Prostate gland (tissue), 2 donors: ENCODE results near the gene SQSTM1. TPM values are rescaled to one million over a fixed set of nuclear protein-coding genes. Genes with fewer than 3 reads are reported as not detected.
A peak's percentile ranks its signal among the peaks of the same experiment; 100 is the strongest.

ENCODE experiments used
- DNase-seq: peaks from one replicate; pipeline ENCODE4 v3.0.0-alpha.2; 2019; ENCODE audit warnings: low spot score
- H3K27ac ChIP-seq, 2 donors: fragments of 200-600 bp; sonication (generic); 2 replicates each; pipeline ENCODE4 v1.5.1; 2017 to 2019
- H3K27me3 ChIP-seq: fragments of 200-600 bp; sonication (generic); replicated peaks from 2 replicates; pipeline ENCODE4 v1.5.1; 2019; ENCODE audit not compliant: insufficient read depth
- H3K36me3 ChIP-seq, 2 donors: fragments of 200-600 bp; sonication (generic); 1 replicate in 1 of 2; 2 replicates in 1 of 2; pipeline versions ENCODE4 v1.5.1 to v1.8.1; 2017 to 2019
- H3K4me1 ChIP-seq: fragments of 200-600 bp; sonication (generic); replicated peaks from 2 replicates; pipeline ENCODE4 v1.5.1; 2019
- H3K4me3 ChIP-seq, 2 donors: fragments of 200-600 bp; sonication (generic); 2 replicates each; pipeline ENCODE4 v1.5.1; 2017 to 2019
- H3K9me3 ChIP-seq: fragments of 200-600 bp; sonication (generic); 2 replicates; pipeline ENCODE4 v1.5.1; 2017
- CTCF ChIP-seq, 4 experiments: fragments of 200-600 bp in 2 of 4; fragments of 450-650 bp in 2 of 4; sonication (generic) in 2 of 4; IDR thresholded peaks; 1 replicate in 3 of 4; 2 replicates in 1 of 4; pipeline ENCODE4 v1.5.1; 2016 to 2019; ENCODE audit warnings: antibody characterized with exemption in 4 of 4, mild to moderate bottlenecking in 2 of 4, moderate library complexity in 2 of 4
- POLR2A ChIP-seq: fragments of 450-650 bp; IDR thresholded peaks from one replicate; pipeline ENCODE4 v1.6.1; 2016; ENCODE audit warnings: antibody characterized with exemption, mild to moderate bottlenecking
- POLR2AphosphoS5 ChIP-seq: sonication (generic); formaldehyde crosslinking; IDR thresholded peaks from one replicate; pipeline ENCODE4 v1.6.1; 2017; ENCODE audit warnings: antibody characterized with exemption
- WGBS: methylation state at CpG from one replicate; pipeline ENCODE4 v1.1.5; 2018; 5-methylcytosine and 5-hydroxymethylcytosine counted together
- intact Hi-C: fragments of 100-400 bp; cut with DNase I; formaldehyde crosslinking; loops from one replicate; pipeline ENCODE4 v1.14.2; 2022
- total RNA-seq, 2 donors: library from RNA; depleted of rRNA; stranded (reverse); fragments of >200 nt; gene quantifications; one replicate each; pipeline ENCODE4 v1.1.0, GENCODE V29; 2016

The SQSTM1 gene
- total RNA-seq, 2 donors from 2014 or later: 377 to 527 TPM

GRCh38 chr5:179802207-179802883 lies 18.4 kb upstream of the SQSTM1 start:
- TF ChIP-seq POLR2A: no peak
- TF ChIP-seq POLR2AphosphoS5: no peak
- no peak for TF ChIP-seq CTCF (IDR thresholded peaks at IDR 0.05)
- intact Hi-C loops: loop anchor here (5.0 kb wide), 1 partner anchor 105 kb away; the partner anchor contains the start of gene TBC1D9B
- Histone ChIP-seq H3K27ac (no peak overlapping the region), H3K27me3 (no peaks in the 10 kb centered on the region), H3K9me3 (no peaks in the 10 kb centered on the region), H3K4me1 (peaks cover 11% of the 10 kb centered on the region), H3K4me3 (no peak overlapping the region), H3K36me3 (peaks cover 15 to 22% of the 10 kb centered on the region in 2 donors)
- DNase-seq: no peak
- 78% methylated on average over 19 of the region's 19 CpGs for WGBS

GRCh38 chr5:179802950-179803562 lies 17.6 kb upstream of the SQSTM1 start:
- TF ChIP-seq POLR2AphosphoS5 (no peak), POLR2A (no peak)
- no peak overlapping the region for H3K4me3 ChIP-seq
- peaks cover 12% of the 10 kb centered on the region for H3K4me1 ChIP-seq
- DNase-seq: no peak
- peaks cover 12 to 22% of the 10 kb centered on the region in 2 donors for H3K36me3 ChIP-seq
- intact Hi-C loops: loop anchor here (5.0 kb wide), 1 partner anchor 104 kb away; the partner anchor contains the start of gene TBC1D9B
- no peaks in the 10 kb centered on the region for H3K27me3 ChIP-seq
- H3K9me3 ChIP-seq: no peaks in the 10 kb centered on the region
- WGBS: 73% methylated on average over 11 of the region's 11 CpGs
- H3K27ac ChIP-seq: no peak overlapping the region

- intact Hi-C loops: loop anchor here (5.0 kb wide), 1 partner anchor 103 kb away; the partner anchor contains the start of gene TBC1D9B
- TF ChIP-seq POLR2AphosphoS5 (no peak), POLR2A (no peak), CTCF (IDR thresholded peaks at IDR 0.05) (no peak)
- Histone ChIP-seq H3K4me1 (peaks cover 12% of the 10 kb centered on the region), H3K9me3 (no peaks in the 10 kb centered on the region), H3K36me3 (peaks cover 7 to 14% of the 10 kb centered on the region in 2 donors), H3K27ac (peak overlapping the region in 1 of 2 donors; percentile 95), H3K27me3 (no peaks in the 10 kb centered on the region), H3K4me3 (no peak overlapping the region)
- WGBS: 70% methylated on average over 18 of the region's 18 CpGs
- no peak for DNase-seq
Observed at GRCh38 chr5:179803651-179804554, 16.8 kb upstream of the SQSTM1 start.

GRCh38 chr5:179804555-179804947 lies 16.2 kb upstream of the SQSTM1 start:
- Histone ChIP-seq H3K9me3 (no peaks in the 10 kb centered on the region), H3K27me3 (no peaks in the 10 kb centered on the region), H3K27ac (peak overlapping the region in 1 of 2 donors; percentile 95), H3K4me1 (peaks cover 12% of the 10 kb centered on the region), H3K36me3 (peaks cover 5 to 7% of the 10 kb centered on the region in 2 donors), H3K4me3 (no peak overlapping the region)
- DNase-seq: no peak
- intact Hi-C loops: loop anchor here (5.0 kb wide), 1 partner anchor 103 kb away; the partner anchor contains the start of gene TBC1D9B
- WGBS: 90% methylated on average over 8 of the region's 8 CpGs
- TF ChIP-seq POLR2AphosphoS5 (no peak), POLR2A (no peak), CTCF (IDR thresholded peaks at IDR 0.05) (no peak)

GRCh38 chr5:179805070-179805528 lies 15.6 kb upstream of the SQSTM1 start:
- Histone ChIP-seq H3K4me1 (peaks cover 12% of the 10 kb centered on the region), H3K9me3 (no peaks in the 10 kb centered on the region), H3K36me3 (peaks cover under 1 to 2% of the 10 kb centered on the region in 2 donors), H3K27me3 (no peaks in the 10 kb centered on the region), H3K27ac (peak overlapping the region; percentile 94 to 95), H3K4me3 (peak overlapping the region; percentile 79 to 85)
- intact Hi-C loops: no loop called here
- no peak for DNase-seq
- WGBS: 45% methylated on average over 9 of the region's 9 CpGs
- TF ChIP-seq POLR2AphosphoS5 (no peak), CTCF (IDR thresholded peaks at IDR 0.05) (no peak), POLR2A (no peak)
